SH-SY5Y (cell line): ENCODE results near the gene PGM2.

Experiments
- GATA2 ChIP-seq: IDR thresholded peaks from 2 replicates; pipeline ENCODE4 v1.6.1; 2011; ENCODE audit warnings: mild to moderate bottlenecking, low read depth, low read length
- GATA3 ChIP-seq: IDR thresholded peaks from 2 replicates; pipeline ENCODE4 v1.6.1; 2011; ENCODE audit warnings: low read depth, mild to moderate bottlenecking, low read length, moderate library complexity

GRCh38 chr4:37788819-37789218, 37.7 kb upstream of the PGM2 start:
- TF ChIP-seq GATA2 = no peak
- TF ChIP-seq GATA3 = no peak
